NOMO-1 treated with dmso at 0.1 percent for 144 hours (cell line): ENCODE data around the gene CASZ1.

Experiments
- DNase-seq: peaks from one replicate; lab custom pipeline; 2025; ENCODE audit not compliant: unreplicated experiment; lab: John Stamatoyannopoulos, UW

The CASZ1 gene

DNA sequence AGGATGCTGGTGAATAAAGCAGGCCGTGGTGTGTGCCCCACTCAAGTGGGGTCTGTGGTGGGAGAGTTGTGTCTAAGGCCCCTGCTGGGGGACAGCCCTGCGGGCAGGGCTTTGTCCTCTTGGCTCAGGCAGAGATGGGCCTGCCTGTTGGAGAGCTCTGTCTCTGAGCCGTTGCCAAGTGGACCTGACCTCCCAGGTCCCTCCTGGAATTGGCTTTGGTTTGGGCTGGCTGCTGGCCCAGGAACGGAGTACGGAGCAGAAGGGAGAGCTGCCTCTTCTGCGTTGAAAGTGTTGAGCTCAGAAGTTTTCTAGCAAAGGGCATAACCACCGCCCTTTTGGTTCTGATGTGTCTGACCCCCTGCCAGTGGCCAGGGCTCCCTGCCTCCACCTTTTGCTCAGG lies 167.8 kb downstream of the CASZ1 start:
- no peak for DNase-seq

DNA sequence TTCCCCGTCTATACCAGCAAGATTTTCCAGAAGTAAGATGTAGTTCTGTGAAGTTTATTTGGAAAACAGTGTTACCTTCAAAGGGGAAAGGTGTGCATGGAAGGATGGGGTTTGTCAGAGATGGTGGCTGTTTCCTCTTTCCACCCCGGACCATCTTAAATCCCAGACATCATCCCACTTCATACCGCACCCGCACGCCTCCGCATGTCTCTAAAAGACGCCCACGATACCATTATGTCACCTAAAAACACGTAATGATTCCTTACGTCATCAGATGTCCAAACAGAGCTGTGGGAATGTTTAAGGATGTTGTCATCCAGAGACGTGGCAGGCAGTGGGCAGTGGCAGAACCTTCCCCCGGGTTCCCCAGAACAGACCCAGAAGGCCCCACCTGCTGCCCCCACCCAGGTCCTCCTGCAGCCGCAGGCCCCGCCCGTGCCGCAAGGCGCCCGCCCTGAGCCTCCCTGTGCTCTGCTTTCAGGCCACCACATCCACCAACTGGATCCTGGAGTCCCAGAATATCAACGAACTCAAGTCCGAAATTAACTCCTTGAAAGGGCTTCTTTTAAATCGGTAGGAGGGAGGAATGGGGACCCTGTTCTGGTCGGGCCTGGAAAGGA lies 169.5 kb downstream of the CASZ1 start:
- no peak for DNase-seq

DNA sequence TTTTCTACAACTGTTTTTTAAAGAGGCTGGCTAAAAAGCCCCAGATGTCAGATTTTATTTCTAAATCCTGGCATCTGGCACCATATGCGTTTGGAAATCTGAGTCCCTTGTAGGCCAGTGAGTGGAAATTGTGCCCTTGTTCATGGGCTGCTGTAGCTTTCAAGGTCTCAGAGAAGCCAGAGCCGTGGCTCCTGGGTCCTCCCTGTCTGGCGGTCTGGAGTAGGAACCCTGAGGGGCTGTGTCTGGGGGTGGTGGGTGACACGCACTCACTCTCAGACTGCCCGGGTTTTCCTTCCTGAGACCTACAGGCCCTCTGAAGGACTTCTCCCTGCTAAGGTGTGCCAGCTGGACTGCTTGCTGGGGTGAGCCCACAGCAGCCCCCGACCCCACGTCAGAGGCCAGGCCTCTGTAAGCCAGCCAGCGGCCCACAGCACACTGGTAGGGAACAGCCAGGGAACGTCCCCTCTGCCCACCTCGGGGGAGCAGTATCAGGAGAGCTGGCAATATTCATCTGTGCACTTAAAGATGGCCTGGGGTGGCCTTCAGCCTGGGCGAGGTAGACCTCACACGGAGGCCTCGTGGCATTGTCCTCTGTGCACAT lies 170.2 kb downstream of the CASZ1 start:
- DNase-seq: no peak

DNA sequence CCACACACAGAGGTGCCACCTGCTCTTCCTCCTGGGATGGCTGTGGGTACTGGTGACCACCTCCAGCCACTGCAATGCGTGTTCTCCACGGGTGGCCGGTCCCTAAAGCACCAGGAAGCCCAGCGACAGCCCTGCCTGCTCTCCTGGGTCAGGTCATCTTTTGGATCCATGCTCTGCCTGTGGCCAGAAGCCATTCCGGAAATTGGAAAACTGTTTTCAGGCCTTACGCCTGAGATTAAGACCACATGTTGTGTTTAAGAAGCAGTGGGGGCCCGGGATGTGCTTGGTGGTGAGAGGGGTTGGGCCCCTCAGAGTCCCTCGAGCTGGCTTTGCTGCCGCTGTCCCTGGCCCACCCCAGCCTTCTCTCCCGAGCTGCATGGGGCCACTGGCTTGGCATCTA lies 170.9 kb downstream of the CASZ1 start:
- DNase-seq: no peak

DNA sequence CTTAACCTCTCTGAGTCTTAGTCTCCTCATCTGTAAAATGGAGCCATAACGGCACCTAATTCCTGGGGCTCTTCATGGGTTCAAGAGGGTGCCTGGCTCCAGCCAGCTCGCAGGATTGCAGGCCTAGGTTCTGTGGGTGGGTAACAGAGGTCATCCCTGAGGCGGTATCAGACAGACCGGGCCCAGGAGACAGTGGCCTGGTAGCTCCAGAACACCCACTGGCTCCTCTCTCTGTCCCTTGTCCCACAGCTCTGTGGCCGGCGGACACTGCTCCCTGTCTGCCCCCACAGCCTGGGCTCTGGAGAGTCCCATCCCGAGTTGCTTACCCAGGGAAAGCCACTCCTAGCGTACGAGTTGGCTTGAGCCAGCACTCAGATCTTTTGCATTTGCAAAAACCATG lies 171.4 kb downstream of the CASZ1 start:
- no peak for DNase-seq

DNA sequence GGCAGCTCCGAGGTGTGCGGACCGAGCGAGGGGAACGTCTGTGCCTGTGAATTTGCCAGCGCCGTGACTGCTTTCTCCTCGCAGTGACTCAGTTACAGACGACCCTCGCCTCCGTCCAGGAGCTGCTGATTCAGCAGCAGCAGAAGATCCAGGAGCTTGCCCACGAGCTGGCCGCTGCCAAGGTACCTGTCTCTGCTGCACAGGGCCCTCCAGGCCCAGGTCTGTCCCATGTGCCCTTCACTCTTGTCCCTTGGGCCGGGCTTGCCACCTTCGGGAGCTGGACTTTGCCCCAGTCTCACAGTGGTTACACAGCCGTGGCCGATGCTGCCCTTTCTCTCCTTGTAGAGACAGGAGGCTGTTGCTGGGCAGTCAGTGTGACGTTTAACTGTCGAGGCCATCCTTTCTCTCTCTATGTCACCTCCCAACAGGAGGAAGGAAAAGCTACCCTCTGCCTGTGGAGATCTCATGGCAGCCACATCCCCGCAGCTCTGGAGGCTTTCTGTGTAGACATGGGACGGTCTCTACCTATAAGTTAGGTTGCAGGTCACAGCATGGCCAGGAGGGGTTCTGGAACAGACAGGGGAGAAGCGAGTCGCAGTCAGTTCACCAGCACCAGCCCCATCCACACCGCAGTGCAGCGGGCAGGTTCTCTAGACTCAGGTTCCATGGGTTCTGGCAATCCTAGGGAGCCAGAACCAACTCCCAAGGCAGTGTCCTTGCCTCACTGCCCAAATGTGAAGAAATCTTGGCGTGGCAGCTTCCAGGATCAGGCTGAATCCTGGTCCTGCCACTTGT lies 172.0 kb downstream of the CASZ1 start:
- DNase-seq: no peak

DNA sequence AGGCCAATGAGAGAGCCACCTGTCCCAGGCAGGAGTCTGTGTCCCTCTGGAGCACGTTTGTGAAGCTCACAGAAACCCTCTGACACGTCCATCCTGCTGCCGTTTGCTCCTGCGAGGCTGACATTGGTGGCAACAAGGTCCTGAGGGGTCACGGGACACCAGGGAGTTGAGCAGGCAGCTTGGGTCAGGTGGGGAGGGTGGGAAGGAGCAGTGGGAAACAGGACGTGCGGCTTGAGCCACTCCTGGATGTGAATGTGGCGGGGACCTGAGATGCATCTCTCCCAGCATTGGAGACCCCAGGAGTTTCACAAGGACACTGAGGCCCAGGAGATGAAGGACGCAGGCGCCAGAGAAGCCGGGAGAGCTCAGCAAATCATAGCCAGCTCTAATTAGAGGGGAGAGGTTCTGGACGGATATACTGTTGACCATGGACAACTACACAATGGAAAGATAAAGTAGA lies 172.7 kb downstream of the CASZ1 start:
- no peak for DNase-seq

DNA sequence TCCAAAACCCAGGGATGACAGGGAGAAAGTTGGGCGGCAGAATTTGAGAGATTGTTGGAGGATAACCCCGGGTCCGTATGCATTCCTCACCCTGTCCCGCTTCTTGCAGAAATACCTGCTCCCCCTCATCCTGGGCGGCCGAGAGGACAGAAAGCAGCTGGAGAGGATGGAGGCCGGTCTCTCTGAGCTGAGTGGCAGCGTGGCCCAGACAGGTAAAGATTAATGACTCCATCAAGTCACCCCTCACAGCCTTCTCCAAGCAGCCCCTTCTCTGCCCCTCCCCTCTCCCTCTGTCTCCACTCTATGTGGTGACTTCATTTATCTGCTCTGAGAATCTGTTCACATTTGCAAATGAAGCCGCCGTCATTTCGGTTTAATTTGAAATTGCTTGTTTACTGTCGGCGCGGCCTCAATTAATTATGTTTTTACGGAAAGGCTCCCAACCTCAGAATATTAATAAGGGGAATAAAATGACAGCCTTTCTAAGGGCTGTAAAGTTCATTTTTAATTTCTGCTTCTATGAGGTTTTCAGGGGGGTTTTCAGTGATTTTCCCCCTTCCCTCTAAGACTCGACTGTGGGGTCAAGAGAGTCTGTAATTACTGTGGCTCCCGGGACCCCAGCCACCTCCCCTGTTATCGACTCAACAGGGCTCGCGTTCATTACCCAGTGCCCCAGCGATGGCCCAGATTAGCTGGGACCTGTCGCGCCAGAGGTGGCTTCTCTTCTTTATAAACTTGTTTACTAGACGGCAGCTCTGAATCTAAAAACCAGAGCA lies 173.3 kb downstream of the CASZ1 start:
- no peak for DNase-seq

DNA sequence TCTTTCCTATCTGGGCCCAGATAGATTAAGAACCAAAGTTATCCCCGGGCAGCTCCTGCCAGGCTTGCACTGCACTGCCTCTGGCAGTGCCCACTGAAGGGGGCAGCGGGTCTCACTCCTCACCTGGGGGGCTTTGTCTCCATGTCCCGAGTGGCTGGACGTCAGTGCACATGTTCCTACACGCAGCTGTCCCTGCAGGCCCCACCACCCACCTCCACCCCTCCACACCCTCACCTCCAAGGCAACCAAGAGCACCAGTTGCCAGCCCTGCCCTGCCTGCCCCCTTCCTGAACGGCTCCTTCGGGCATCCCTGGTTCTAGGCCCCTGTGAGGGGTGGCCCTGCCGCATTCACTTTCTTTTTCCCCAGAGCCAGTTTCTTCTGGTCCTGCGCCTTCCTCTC lies 174.5 kb downstream of the CASZ1 start:
- DNase-seq: no peak

DNA sequence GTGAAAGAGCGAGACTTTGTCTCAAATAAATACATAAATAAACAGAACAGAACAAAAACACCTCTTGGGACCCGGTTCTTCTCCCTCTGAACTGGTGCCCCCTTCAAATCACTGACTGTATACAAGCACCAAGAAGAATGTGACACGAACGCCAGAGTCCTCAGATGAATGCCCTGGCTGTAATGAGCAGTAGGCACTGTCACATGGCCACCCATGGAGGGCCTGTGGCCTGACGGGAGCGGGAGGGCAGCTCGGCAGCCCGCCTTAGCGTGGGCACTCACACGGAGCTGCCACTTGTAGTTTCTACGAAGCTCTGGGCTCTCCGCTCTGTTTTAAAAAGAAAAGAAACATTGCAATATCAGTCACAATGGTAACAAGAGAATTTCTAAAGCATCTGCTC lies 175.7 kb downstream of the CASZ1 start:
- DNase-seq: no peak

DNA sequence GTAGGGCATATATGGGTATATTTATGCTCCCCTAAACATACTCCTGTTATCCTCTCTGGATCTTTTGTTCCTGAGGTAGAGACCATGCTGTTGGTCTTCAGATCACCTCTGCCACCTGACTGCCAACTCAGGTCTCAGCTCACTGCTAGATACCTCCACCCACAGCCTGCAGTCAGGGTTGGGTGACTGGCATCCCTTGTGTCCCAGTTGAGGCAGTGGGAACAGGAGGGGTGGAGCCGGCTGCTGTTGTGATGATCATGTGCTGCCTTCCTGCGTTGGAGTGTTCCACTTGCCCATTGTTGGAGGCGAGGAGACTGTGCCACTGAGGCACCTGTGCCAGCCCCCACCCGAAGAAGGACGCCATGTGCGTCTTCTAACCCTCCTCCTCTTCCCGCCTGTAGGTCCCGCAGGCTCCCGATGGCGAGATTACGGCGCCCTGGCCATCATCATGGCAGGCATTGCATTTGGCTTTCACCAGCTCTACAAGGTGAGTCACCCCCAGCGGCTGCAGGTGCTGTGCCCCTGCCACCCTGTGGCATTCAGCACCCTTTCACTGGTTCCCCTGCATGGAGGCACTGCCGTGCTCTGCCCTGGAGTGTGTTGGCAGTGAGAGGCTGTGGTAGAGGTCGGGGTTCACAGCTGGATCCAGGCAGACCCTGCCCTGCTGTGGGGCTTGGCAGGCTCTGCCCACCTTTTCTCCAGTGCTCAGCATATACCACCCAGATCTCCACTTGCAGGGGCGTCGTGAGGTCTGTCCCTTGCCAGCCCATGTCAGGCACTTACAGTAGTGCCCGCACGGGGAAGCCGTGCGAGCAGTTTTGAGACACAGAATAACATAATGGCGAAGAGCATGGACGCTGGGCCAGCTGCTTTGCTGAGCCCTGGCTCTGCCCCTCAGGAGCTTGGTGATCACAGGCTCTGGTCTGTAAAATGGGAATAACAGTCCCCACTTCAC lies 178.2 kb downstream of the CASZ1 start:
- DNase-seq: no peak

DNA sequence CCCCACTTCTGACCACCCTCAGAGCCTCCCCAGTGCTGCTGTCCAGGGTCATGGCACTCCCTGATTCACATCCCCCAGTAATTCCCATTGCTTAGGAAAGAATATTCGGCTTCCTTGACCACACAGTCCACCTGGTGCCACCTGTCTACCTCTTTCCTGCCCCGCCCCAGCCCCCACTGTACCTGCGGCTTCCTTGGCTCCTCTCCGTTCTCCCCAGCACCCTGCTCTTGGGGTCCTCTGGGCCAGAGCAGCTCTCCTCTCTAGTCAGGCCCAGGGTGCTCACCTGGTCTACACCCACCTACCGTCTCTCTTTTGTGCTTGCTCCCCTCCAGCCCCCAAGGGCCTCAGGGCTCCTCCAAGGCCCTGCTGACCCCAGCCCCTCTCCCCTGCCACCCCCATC lies 179.1 kb downstream of the CASZ1 start:
- DNase-seq: no peak

DNA sequence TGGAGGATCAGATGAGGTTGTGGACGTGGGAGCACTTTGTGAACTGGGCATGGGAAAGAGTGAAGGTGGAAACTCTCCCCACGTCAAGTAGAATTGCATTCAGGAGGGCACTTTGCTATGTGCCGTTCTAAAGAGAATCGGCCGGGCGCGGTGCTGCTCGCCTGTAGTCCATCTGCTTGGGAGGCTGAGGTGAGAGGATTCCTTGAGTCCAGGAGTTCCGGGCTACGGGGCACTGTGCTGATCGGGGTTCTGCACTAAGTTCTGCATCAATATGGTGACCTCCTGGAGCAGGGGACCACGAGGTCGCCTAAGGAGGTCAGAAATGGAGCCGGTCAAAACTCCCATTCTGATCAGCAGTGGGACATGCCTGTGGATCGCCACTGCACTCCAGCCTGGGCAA lies 179.8 kb downstream of the CASZ1 start:
- DNase-seq: no peak

DNA sequence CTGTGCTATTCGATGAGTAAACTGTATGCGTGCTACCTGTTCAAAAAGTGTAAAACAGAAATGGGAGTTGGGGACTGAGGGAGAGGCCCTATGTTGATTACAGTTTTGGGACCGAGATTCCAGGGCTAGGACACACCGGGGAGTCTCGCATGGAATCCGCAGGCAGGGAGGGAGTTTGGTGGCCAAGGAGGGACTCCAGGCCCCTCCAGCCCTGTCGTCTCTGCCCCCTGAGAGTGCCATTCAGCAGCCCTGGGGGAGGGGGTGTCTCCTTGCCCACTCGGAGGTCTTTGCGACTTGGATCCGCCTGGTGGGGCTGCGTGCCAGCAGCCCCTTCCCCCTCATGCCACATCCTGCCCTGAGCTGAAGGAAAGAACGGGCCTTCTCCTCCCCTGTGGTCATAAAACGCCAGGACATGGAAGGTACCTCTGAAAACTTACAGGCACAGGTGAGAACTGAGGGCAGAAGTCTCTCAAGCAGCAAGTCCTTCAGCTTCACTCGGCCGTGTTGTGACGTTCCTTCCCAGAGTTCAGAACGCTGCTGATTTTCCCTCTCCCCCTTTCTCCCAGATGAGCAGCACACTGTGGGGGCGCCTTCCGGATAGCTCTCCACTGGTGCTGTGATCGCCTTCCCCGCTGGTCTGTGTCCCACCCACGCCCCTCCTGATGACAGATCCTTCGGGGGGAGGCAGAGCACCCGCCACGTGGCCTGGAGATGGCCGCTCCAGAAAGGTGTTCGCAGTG lies 180.3 kb downstream of the CASZ1 start:
- DNase-seq: no peak

DNA sequence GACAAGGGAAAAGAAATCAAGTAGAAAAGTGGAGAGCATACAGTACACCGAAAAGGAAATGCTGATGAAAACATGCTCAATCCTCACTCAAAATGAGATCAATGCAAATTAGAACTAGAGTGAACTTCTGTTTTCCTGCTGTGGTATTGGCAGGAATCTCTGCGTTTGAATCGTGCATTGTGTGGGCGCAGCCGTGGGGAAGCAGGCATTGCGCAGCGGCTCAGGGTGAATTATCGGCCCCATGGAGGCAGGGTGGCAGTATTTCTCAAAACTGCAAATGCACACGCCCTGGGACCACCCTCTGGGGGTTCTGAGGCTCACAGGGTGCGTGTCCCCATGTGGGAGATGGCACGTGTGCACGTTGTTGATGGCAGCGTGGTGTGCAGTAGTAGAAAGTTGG lies 181.1 kb downstream of the CASZ1 start:
- no peak for DNase-seq

DNA sequence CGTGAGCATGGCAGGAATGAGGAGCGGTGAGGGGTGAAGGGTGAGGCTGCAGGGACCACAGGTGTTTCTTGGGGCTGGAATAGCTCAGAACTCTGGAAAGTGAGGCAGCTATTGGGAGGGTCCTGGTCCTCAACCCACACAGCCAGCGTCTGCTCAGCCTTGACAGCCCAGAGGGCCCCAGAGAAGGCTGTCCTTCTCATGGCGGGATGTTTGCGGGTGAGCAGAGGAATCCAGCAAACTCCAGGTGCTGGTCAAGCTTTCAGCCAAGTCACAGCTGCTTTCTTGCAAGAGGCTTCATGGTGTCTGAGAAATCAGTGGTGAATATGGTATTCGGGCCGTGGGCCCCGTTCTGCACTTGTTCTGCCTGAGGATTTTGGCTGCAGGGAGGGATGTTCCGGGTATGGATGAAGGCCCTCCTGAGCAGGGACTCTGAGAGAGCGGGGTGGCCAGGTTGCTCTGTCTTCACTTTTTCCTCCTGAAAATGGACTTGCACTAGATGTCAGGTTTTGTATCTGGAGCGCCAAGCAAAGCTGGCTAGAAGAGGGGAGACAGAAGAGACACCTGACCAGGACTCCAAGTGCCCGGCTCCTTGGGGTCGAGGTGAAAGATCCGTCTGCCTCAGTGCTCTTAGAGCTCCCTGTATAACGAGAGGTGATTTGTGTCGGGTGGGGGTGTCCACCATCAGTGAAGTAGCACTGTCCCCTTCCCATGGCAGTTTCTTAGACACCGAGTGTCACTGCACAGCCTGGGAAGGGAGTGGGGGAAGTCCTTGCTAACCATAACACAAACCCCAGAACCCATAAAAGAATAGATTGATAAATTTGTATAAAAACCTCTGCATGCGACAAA lies 181.8 kb downstream of the CASZ1 start:
- DNase-seq: no peak

DNA sequence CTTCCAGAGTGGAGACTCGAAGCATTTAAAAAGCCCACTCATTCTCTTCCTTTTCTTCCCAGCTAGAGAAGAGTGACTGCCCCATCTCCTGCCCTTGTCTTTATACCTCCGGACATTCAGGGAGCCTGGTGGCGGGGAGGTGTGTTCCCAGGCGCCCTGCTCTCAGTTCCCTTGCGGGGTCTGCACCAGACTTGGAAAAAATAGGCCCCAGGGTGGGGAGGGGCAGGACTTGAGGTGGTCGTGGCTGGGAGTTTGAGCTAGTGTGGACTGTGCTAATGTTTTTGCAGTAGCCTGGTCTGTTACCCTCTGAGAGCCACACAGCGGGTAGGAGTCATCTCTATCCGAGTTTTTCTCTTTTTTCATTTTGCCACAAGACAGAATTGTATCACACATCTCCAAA lies 182.6 kb downstream of the CASZ1 start:
- DNase-seq: no peak

DNA sequence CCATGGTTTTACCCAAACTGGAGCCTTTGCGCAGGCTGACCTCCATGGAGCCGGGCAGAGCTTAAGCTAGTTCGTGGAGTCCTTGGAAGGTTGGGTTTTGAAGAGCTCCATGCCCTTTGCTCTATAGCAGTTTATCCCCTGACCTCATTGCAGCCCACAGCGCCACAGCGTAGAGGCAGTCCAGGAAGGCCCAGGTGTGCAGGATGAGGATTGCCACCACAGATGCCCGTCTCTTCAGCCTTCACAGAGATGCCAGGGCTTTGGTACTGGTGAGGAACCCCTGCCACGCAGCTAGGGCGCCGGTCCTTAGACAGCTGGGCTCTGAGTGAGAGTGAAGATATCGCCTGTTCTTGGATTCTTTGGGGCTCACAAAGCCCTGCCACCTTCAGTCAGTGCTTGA lies 183.1 kb downstream of the CASZ1 start:
- no peak for DNase-seq
